Left ventricle myocardium inferior (tissue), 1 donor: ENCODE data around the gene AKAP6. TPM values are rescaled to one million over a fixed set of nuclear protein-coding genes. Genes with fewer than 3 reads are reported as not detected.

Experiments
- DNase-seq: peaks from one replicate; pipeline ENCODE4 v3.0.0-alpha.2; 2020
- H3K27ac ChIP-seq: fragments of 200-600 bp; replicated peaks from 2 replicates; pipeline ENCODE4 v1.8.0; 2021
- H3K27me3 ChIP-seq: fragments of 200-600 bp; 2 replicates; pipeline ENCODE4 v1.8.0; 2021; ENCODE audit warnings: low read depth
- H3K36me3 ChIP-seq: fragments of 200-600 bp; 2 replicates; pipeline ENCODE4 v1.8.0; 2021
- H3K4me1 ChIP-seq: fragments of 200-600 bp; 2 replicates; pipeline ENCODE4 v1.8.0; 2021
- H3K4me3 ChIP-seq: fragments of 200-600 bp; 2 replicates; pipeline ENCODE4 v1.8.0; 2021; ENCODE audit warnings: mild to moderate bottlenecking, moderate library complexity
- H3K9me3 ChIP-seq: fragments of 200-600 bp; replicated peaks from 2 replicates; pipeline ENCODE4 v1.8.0; 2021
- CTCF ChIP-seq: fragments of 200-600 bp; IDR thresholded peaks from 2 replicates; pipeline ENCODE4 v1.8.0; 2021; ENCODE audit warnings: antibody characterized with exemption, mild to moderate bottlenecking, borderline replicate concordance
- intact Hi-C: fragments of 100-400 bp; cut with micrococcal nuclease; formaldehyde crosslinking; loops from one replicate; pipeline ENCODE4 v1.11.0; 2022
- total RNA-seq: library from RNA; stranded (reverse); fragmentation: NEBNext Ultra II Directional; extraction: Animal tissue kit (Norgen Biotek cat#: 25700); gene quantifications from one replicate; pipeline ENCODE4 v1.2.1, GENCODE V29; 2021
- donor health status: DM: no; HTN: yes; CAD: no; lungs with severe emphysema.

Gene AKAP6
- total RNA-seq, 1 donor from 2014 or later, result 218 TPM

GRCh38 chr14:32661216-32661615 is 332.1 kb downstream of the AKAP6 start:
- H3K36me3 ChIP-seq, result no peaks in the 10 kb centered on the region
- H3K4me1 ChIP-seq, result peaks cover 51% of the 10 kb centered on the region
- H3K27ac ChIP-seq, result peak overlapping the region; percentile 7
- H3K27me3 ChIP-seq, result no peaks in the 10 kb centered on the region
- intact Hi-C loops, result no loop called here
- H3K4me3 ChIP-seq, result no peak overlapping the region
- DNase-seq, result no peak
- H3K9me3 ChIP-seq, result no peaks in the 10 kb centered on the region
- no peak for TF ChIP-seq CTCF

DNA sequence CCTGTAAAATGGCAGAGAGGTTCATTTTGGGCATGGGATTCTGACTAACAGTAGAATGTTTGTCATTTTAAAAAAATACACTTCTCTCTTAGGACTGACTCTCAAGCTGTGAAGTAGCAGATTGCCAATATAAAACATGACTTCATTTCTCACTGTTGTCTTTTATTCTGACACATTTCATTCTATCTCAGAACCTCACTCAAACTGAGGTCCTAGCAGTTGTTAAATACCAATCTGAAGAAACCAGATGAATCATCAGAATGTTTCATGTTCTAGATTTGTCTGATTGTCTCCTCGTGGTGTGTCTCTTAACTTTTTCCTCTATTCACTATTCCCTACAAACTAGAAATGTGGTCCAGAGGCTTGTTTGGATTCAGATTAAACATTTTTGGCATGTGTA is 333.1 kb downstream of the AKAP6 start:
- Histone ChIP-seq H3K27ac (no peak overlapping the region), H3K36me3 (no peaks in the 10 kb centered on the region), H3K4me1 (peaks cover 41% of the 10 kb centered on the region), H3K4me3 (no peak overlapping the region), H3K9me3 (no peaks in the 10 kb centered on the region), H3K27me3 (no peaks in the 10 kb centered on the region)
- TF ChIP-seq CTCF, result no peak
- intact Hi-C loops, result no loop called here
- DNase-seq, result no peak

GRCh38 chr14:32666308-32666707 is 337.2 kb downstream of the AKAP6 start:
- no peak for DNase-seq
- Histone ChIP-seq H3K36me3 (no peaks in the 10 kb centered on the region), H3K27me3 (no peaks in the 10 kb centered on the region), H3K4me1 (peaks cover 11% of the 10 kb centered on the region), H3K9me3 (peaks cover 2% of the 10 kb centered on the region), H3K27ac (no peak overlapping the region), H3K4me3 (no peak overlapping the region)
- no peak for TF ChIP-seq CTCF
- intact Hi-C loops, result no loop called here

- no peak overlapping the region for H3K27ac ChIP-seq
- no peak for TF ChIP-seq CTCF
- peaks cover 2% of the 10 kb centered on the region for H3K36me3 ChIP-seq
- H3K4me3 ChIP-seq, result no peak overlapping the region
- peaks cover 6% of the 10 kb centered on the region for H3K4me1 ChIP-seq
- intact Hi-C loops, result no loop called here
- H3K27me3 ChIP-seq, result no peaks in the 10 kb centered on the region
- no peak for DNase-seq
- H3K9me3 ChIP-seq, result peaks cover 9% of the 10 kb centered on the region
Observed at GRCh38 chr14:32667287-32667686, 338.2 kb downstream of the AKAP6 start.

DNA sequence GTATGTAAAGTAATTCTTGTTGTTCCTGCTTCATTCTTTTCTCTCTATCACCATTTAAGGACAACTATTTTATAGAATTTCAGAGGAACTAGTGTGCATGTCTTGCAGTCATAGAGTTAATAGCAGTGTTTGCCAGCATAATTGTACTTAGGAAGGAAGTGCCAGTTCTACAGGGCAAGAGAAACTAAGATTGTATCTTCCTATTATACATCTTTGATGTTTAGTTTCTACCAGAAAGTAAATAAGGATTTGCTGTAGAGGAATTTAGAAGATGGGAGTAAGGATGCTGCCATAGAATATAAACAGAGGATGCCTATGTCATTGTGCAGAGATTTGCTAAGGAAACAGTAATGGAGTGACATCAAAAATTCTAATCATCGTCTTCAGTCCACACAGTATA is 338.7 kb downstream of the AKAP6 start:
- no peak for TF ChIP-seq CTCF
- no peak for DNase-seq
- Histone ChIP-seq H3K27me3 (no peaks in the 10 kb centered on the region), H3K36me3 (peaks cover 4% of the 10 kb centered on the region), H3K4me3 (no peak overlapping the region), H3K4me1 (peaks cover 6% of the 10 kb centered on the region), H3K27ac (no peak overlapping the region), H3K9me3 (peaks cover 14% of the 10 kb centered on the region)
- intact Hi-C loops, result no loop called here

DNA sequence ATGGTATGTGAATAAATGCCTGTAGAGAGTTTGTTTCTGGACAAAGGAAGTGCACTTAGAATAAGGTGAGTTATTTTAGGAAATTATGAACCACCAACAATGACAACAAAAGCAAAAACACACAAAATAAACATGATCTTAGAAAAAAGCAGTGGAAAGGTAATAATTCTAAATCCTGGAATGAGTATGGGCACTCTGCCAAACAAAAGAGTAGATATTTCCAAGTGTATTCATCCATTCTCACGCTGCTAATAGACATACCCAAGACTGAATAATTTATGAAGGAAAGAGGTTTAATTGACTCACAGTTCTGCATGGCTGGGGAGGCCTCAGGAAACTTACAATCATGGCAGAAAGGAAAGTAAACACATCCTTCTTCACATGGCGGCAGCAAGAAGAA is 340.3 kb downstream of the AKAP6 start:
- Histone ChIP-seq H3K27me3 (no peaks in the 10 kb centered on the region), H3K4me1 (peaks cover 7% of the 10 kb centered on the region), H3K27ac (no peak overlapping the region), H3K4me3 (no peak overlapping the region), H3K9me3 (peaks cover 14% of the 10 kb centered on the region), H3K36me3 (peaks cover 4% of the 10 kb centered on the region)
- intact Hi-C loops, result no loop called here
- DNase-seq, result no peak
- TF ChIP-seq CTCF, result no peak
